SK-N-SH (cell line): ENCODE measurements around the gene IRX6.

Experiments used
- CTCF ChIP-seq: fragments of 200-600 bp; sonication (generic); IDR thresholded peaks from 2 replicates; pipeline ENCODE4 v1.6.1; 2017; ENCODE audit warnings: antibody characterized with exemption, mild to moderate bottlenecking, moderate library complexity
- EP300 ChIP-seq, 2 experiments: IDR thresholded peaks; 2 replicates each; pipeline versions ENCODE4 v1.4.0 to v1.6.1; 2012; ENCODE audit warnings: borderline replicate concordance in 1 of 2, low read depth in 1 of 2, low read length in 1 of 2
- EZH2phosphoT487 ChIP-seq: fragments of 200-600 bp; sonication (generic); IDR thresholded peaks from 2 replicates; pipeline ENCODE4 v1.6.1; 2017; ENCODE audit warnings: low read depth, mixed run types, mild to moderate bottlenecking, antibody characterized with exemption, moderate library complexity, borderline replicate concordance
- FOSL2 ChIP-seq: IDR thresholded peaks from 2 replicates; pipeline ENCODE4 v1.4.0; 2012; ENCODE audit warnings: low read depth, mild to moderate bottlenecking, moderate library complexity, borderline replicate concordance
- FOXM1 ChIP-seq: IDR thresholded peaks from 2 replicates; pipeline ENCODE4 v1.4.0; 2012; ENCODE audit warnings: low read depth, mild to moderate bottlenecking
- GATA2 ChIP-seq: sonication (generic); formaldehyde crosslinking; IDR thresholded peaks from 2 replicates; pipeline ENCODE4 v1.5.0; 2020; ENCODE audit warnings: mild to moderate bottlenecking, missing genetic modification reagents
- MAX ChIP-seq: IDR thresholded peaks from 2 replicates; pipeline ENCODE4 v1.4.0; 2012; ENCODE audit warnings: low read depth
- RCOR1 ChIP-seq: fragments of 150-350 bp; IDR thresholded peaks from 2 replicates; pipeline ENCODE4 v1.6.1; 2017; ENCODE audit warnings: antibody characterized with exemption, low read length

DNA sequence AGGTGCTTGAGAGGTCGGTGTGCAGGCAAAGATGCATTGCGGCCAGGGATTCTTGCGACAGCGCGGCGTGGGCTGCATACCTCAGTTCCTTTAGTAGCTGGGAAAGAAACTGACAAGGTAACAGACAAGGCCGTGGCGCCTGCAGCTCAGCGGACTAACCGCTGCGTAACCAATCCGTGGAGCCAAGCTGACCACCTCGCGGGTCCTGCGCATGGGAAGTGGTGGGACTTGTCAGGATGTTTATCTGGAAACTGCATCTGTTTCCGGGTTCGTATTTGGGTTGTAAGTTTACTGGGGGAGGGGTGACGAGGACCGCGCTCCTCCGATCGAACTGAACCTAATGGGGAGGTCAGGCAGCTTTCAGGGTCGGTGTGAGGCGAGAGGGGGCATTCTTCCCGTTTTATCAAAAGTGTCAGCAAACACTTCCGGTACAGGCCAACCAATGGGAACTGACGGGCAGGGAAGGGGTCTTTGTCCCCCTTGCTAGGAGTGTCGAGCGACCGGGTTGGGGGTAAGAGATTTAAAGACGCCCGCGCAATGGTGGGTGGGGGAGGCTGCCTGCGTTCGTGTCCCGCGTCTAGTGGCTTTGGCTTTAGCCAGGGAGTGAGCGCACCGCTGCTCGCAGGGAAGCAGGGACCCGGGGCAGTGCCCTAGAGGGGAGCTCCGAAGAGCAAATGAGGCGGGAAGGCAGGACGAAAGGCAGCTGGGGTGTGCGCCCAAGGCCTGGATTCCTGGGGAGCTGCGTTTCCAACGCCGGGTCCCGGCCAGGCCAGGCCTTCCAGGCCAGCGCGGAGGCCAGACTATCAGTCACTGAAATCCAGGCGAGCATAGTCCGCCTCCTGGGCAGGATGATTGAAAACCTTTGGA is 7.0 kb downstream of the IRX6 start:
- TF ChIP-seq CTCF (no peak), EP300 (IDR thresholded peaks at IDR 0.05; ENCODE audit: borderline replicate concordance in 1 of 2, low read depth in 1 of 2, low read length in 1 of 2) (no peak), MAX (no peak), RCOR1 (no peak), FOXM1 (no peak), EZH2phosphoT487 (no peak), GATA2 (CRISPR knock-in tag) (no peak), FOSL2 (no peak)
